Neural progenitor cell (in vitro differentiated cells): ENCODE data around the gene PTGES2.

Experiments used
- EZH2 ChIP-seq: fragments of 200-600 bp; sonication (generic); IDR thresholded peaks from 2 replicates; pipeline ENCODE4 v1.6.1; 2017; ENCODE audit warnings: antibody characterized with exemption, mild to moderate bottlenecking, moderate library complexity
- TF ChIP-seq, protein P1 (sequence below): fragments of 200-600 bp; sonication (generic); IDR thresholded peaks from 2 replicates; pipeline ENCODE4 v1.5.1; 2017; ENCODE audit warnings: antibody characterized with exemption, mild to moderate bottlenecking

DNA sequence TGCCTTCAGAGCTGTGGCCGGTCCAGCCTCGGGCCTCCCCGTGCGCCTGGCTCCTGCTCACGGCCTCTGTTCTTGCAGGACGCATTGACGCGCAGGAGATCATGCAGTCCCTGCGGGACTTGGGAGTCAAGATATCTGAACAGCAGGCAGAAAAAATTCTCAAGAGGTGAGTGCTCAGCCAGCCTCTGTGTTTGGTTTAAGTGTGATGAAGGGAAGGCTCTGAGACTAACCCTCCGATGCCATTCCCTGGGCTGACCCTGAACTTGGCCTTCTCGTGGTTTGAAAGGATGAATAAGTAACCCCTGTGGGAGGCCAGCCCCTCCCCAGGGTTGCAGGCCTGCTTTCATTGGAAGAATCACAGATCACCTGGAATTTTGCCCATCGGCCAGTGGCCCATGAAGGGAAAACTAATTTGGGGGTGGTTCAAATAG, 26.3 kb downstream of the PTGES2 start:
- TF ChIP-seq, protein P1, sequence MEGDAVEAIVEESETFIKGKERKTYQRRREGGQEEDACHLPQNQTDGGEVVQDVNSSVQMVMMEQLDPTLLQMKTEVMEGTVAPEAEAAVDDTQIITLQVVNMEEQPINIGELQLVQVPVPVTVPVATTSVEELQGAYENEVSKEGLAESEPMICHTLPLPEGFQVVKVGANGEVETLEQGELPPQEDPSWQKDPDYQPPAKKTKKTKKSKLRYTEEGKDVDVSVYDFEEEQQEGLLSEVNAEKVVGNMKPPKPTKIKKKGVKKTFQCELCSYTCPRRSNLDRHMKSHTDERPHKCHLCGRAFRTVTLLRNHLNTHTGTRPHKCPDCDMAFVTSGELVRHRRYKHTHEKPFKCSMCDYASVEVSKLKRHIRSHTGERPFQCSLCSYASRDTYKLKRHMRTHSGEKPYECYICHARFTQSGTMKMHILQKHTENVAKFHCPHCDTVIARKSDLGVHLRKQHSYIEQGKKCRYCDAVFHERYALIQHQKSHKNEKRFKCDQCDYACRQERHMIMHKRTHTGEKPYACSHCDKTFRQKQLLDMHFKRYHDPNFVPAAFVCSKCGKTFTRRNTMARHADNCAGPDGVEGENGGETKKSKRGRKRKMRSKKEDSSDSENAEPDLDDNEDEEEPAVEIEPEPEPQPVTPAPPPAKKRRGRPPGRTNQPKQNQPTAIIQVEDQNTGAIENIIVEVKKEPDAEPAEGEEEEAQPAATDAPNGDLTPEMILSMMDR = no peak
- TF ChIP-seq EZH2 = no peak
